ENCODE measurements around the gene FAM187B.
"Not testable (repeated sequence)": the region's sequence is repeated elsewhere in the genome, so short reads cannot be mapped to it uniquely, and the experiment has no call there.

The FAM187B gene

DNA sequence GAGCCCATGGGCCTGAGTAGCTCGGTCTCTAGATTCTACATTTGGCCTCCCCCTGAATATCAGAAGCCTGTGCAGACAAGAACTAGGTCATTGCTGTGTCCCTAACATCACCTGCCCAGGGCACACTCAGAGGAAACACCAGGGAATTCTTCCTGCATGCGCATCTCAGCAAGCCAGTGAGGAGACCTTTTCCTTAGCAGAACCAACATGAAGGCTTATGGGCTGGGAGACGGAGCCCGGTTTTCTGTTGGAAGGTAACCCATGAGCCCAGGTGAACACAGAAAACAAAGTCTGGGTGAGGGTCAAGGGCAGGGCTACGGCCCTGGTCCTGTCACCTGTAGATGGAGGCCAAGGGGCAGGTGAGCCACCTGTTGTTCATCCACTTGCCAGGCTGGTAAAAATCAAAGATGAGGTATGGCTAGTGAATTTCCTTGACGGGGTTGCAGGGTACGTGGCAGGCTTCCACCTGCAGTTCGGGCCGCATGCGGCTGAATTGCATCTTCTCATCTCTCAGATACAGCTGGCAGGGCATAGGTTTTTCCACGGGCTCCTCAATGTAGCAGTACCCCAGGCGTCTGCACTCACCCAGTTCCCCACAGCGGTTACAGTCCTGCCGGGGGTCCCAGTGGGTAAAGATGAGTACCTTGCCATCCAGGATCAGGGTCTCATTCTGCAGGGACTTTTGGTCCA is 3.6 kb upstream of the FAM187B start:
- Histone ChIP-seq H3K36me3 (ENCODE audit: control insufficient read depth, insufficient read depth, low read length) (no peaks in the 10 kb centered on the region), H3K4me1 (ENCODE audit: control insufficient read depth, insufficient read depth, low read length) (no peaks in the 10 kb centered on the region), H3K4me3 (ENCODE audit: insufficient read depth, low read depth, low read length) (no peak overlapping the region), H3K27me3 (ENCODE audit: control insufficient read depth, insufficient read depth, low read length, poor library complexity, severe bottlenecking) (no peaks in the 10 kb centered on the region), H3K27ac (ENCODE audit: insufficient read depth, low read depth, low read length, poor library complexity, severe bottlenecking) (no peak overlapping the region), H3K9me3 (ENCODE audit: control insufficient read depth, low read length) (peaks cover 2% of the 10 kb centered on the region)
- 93 to 95% methylated on average over 14 of the region's 14 CpGs for WGBS, 2 experiments

DNA sequence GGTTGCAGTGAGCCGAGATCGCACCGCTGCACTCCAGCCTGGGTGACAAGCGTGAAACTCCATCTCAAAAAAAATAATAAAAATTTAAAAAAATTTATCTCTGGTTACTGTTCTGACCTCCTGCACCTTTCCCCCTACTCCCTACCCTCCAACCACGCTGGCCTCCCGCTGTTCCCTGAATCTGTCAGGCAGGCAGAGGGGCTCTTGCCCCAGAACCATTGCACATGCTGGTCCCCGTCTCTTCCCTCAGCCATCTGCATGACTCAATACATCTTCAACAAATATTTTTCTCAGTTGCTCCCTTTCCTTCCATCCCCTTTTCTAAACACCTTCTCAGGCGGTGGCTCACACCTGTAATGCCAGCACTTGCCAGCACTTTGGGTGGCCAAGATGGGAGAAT is 1.1 kb upstream of the FAM187B start:
- WGBS, 2 experiments = 92 to 94% methylated on average over 8 of the region's 8 CpGs
- H3K27me3 ChIP-seq (ENCODE audit: control insufficient read depth, insufficient read depth, low read length, poor library complexity, severe bottlenecking) = no peaks in the 10 kb centered on the region
- no peaks in the 10 kb centered on the region for H3K4me1 ChIP-seq (ENCODE audit: control insufficient read depth, insufficient read depth, low read length)
- H3K27ac ChIP-seq (ENCODE audit: insufficient read depth, low read depth, low read length, poor library complexity, severe bottlenecking) = no peak overlapping the region
- no peak overlapping the region for H3K4me3 ChIP-seq (ENCODE audit: insufficient read depth, low read depth, low read length)
- H3K9me3 ChIP-seq (ENCODE audit: control insufficient read depth, low read length) = peaks cover under 1% of the 10 kb centered on the region
- no peaks in the 10 kb centered on the region for H3K36me3 ChIP-seq (ENCODE audit: control insufficient read depth, insufficient read depth, low read length)

DNA sequence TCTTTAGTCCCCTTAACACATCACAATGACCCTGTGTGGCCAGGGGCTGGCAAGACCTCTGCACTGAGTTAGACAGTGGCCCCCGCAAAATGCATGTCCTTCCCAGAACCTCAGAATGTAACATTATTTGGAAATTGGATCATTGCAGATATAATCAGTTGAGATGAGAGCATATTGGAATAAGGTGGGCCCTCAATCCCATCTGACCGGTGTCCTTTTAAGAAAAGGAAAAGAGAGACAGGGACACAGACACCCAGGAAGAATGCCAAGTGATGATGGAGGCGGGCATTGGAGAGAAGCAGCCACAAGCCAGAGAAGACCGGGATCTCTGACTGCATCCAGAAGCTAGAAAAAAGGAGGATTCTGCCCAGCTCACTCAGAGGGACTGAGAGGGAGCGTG is 1.8 kb downstream of the FAM187B start:
- Histone ChIP-seq H3K9me3 (ENCODE audit: control insufficient read depth, low read length) (no peaks in the 10 kb centered on the region), H3K36me3 (ENCODE audit: control insufficient read depth, insufficient read depth, low read length) (no peaks in the 10 kb centered on the region), H3K27me3 (ENCODE audit: control insufficient read depth, insufficient read depth, low read length, poor library complexity, severe bottlenecking) (no peaks in the 10 kb centered on the region), H3K27ac (ENCODE audit: insufficient read depth, low read depth, low read length, poor library complexity, severe bottlenecking) (no peak overlapping the region), H3K4me3 (ENCODE audit: insufficient read depth, low read depth, low read length) (no peak overlapping the region), H3K4me1 (ENCODE audit: control insufficient read depth, insufficient read depth, low read length) (no peaks in the 10 kb centered on the region)
- WGBS, 2 experiments = 92 to 93% methylated on average over 5 of the region's 5 CpGs

DNA sequence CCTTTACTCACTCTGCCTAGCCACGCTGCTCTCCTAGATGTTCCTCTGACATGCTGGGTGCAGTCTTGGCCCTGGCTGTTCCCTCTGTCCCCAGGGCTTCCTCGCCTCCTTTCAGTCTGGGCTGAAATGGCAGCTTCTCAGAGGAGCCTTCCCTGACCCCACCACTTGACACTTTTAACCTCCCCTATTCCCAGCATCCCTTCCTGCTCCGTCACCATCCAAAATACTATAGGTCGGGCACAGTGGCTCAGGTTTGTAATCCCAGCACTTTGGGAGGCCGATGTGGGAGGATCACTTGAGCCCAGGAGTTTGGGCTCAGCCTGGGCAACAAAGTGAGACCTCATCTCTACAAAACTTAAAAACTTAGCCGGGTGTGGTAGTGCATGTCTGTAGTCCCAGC is 2.6 kb downstream of the FAM187B start:
- H3K27me3 ChIP-seq (ENCODE audit: control insufficient read depth, insufficient read depth, low read length, poor library complexity, severe bottlenecking) = no peaks in the 10 kb centered on the region
- WGBS, 2 experiments = 91% methylated on average over 6 of the region's 6 CpGs
- H3K27ac ChIP-seq (ENCODE audit: insufficient read depth, low read depth, low read length, poor library complexity, severe bottlenecking) = no peak overlapping the region
- H3K4me1 ChIP-seq (ENCODE audit: control insufficient read depth, insufficient read depth, low read length) = no peaks in the 10 kb centered on the region
- H3K36me3 ChIP-seq (ENCODE audit: control insufficient read depth, insufficient read depth, low read length) = no peaks in the 10 kb centered on the region
- H3K4me3 ChIP-seq (ENCODE audit: insufficient read depth, low read depth, low read length) = no peak overlapping the region
- no peaks in the 10 kb centered on the region for H3K9me3 ChIP-seq (ENCODE audit: control insufficient read depth, low read length)

DNA sequence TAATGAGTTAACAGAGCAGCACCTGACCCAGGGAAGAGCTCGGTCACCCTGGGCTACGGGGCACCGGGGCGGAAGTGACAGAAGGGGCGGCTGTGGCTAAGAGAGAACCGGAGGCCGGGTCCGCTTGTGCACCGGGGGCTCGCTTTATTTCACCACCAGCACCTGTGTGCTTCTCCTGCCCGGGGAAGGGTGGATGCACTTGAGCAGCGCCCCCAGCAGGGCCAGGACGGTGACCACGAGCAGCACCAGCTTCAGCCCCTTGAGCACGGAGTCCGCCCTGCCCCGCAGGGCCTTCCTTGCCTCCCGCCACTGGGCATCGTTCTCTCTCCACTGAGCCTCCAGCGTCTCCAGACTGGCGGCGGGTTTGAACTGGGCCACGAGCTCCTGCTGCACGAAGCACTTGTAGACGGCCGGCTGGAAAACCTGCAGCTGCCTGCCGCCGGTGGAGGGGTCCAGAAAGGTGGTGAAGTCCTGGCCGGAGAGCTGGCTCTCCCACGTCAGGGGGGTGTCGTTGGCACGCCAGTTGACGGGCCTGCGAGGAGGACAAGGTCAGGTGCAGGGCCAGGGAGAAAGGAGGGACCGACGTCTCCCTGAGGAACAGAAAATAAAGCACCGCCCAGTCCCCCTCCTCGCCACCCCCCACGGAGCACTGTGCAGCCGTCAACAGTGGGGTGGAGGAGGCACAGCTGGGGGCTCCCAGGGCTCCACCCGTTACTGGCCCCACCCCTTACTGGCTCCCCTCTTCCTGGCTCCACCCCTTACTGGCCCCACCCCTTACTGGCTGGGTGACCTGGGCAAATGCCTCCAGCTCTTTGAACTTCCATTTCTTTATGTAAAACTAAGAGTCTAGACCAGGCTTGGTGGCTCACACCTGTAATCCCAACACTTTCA is 3.6 kb downstream of the FAM187B start:
- WGBS, 2 experiments = 79 to 82% methylated on average over 41 of the region's 41 CpGs
- no peaks in the 10 kb centered on the region for H3K36me3 ChIP-seq (ENCODE audit: control insufficient read depth, insufficient read depth, low read length)
- H3K27me3 ChIP-seq (ENCODE audit: control insufficient read depth, insufficient read depth, low read length, poor library complexity, severe bottlenecking) = no peaks in the 10 kb centered on the region
- H3K27ac ChIP-seq (ENCODE audit: insufficient read depth, low read depth, low read length, poor library complexity, severe bottlenecking) = no peak overlapping the region
- H3K9me3 ChIP-seq (ENCODE audit: control insufficient read depth, low read length) = no peaks in the 10 kb centered on the region
- H3K4me1 ChIP-seq (ENCODE audit: control insufficient read depth, insufficient read depth, low read length) = no peaks in the 10 kb centered on the region
- H3K4me3 ChIP-seq (ENCODE audit: insufficient read depth, low read depth, low read length) = no peak overlapping the region

DNA sequence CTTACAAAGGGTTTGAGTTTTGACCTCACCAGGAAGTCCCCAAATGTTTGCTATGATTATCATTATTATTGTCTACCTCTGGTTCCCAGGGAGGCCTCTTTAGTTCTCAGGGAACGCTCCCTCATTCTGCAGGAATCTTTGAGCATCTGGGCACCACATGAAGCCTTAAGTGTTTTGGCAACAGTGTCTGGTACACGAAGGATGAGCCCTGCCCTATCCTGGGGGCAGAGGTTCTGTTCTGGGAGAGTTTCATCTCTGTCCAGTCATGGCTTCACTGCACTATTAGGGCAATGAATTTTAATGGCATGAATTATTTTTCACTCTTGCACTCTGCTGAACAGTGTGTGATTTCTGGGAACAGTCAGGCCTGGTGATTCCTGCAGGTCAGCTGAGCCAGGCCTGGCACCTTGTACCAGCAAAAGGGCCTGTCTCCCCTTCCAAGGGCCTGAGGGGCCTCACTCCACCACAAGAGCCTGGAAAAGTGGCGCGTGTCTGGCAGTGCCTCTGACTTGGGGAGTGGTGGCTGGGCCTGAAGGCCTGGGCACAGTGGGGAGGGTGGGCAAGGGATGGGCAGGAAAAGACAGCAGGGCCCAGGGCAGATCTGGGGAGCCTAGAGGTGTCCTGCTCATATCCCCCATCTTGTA is 4.6 kb downstream of the FAM187B start:
- Histone ChIP-seq H3K27me3 (ENCODE audit: control insufficient read depth, insufficient read depth, low read length, poor library complexity, severe bottlenecking) (no peaks in the 10 kb centered on the region), H3K4me3 (ENCODE audit: insufficient read depth, low read depth, low read length) (no peak overlapping the region), H3K4me1 (ENCODE audit: control insufficient read depth, insufficient read depth, low read length) (no peaks in the 10 kb centered on the region), H3K27ac (ENCODE audit: insufficient read depth, low read depth, low read length, poor library complexity, severe bottlenecking) (no peak overlapping the region), H3K9me3 (ENCODE audit: control insufficient read depth, low read length) (no peaks in the 10 kb centered on the region), H3K36me3 (ENCODE audit: control insufficient read depth, insufficient read depth, low read length) (no peaks in the 10 kb centered on the region)
- 88 to 93% methylated on average over 4 of the region's 4 CpGs for WGBS, 2 experiments

DNA sequence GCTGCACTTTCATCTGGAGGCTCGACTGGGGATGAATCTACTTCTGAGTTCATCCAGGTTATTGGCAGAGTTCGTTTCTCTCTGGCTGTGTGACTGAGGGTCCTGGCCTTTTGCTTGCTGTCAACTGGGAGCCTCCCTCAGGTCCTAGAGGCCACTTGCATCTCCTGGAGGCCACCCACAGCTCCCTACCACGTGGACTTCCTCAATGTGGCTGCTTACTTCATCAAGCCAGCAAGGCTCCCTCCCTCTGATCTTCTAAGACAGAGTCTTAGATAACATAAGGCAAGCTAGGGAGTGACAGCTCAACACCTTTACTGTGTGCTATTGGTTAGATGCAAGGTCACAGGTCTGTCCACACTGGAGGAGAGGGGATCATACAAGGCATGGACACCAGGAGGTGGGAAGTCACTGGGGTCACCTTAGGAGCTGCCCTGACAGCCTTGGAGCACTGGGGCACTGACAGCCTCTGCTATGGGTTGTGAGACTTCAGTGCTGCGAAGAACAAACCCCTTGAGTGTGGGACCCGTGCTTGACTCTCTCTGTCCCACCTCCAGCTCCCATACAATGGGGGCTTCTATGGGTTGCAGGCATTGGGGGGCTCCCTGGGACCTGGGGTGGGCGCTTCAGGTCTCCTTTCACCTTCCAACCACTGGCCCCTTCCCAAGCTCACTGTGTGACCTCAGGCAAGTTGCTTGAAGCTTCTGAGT is 5.3 kb downstream of the FAM187B start:
- 71 to 79% methylated on average over 6 of the region's 6 CpGs for WGBS, 2 experiments
- no peak overlapping the region for H3K4me3 ChIP-seq (ENCODE audit: insufficient read depth, low read depth, low read length)

DNA sequence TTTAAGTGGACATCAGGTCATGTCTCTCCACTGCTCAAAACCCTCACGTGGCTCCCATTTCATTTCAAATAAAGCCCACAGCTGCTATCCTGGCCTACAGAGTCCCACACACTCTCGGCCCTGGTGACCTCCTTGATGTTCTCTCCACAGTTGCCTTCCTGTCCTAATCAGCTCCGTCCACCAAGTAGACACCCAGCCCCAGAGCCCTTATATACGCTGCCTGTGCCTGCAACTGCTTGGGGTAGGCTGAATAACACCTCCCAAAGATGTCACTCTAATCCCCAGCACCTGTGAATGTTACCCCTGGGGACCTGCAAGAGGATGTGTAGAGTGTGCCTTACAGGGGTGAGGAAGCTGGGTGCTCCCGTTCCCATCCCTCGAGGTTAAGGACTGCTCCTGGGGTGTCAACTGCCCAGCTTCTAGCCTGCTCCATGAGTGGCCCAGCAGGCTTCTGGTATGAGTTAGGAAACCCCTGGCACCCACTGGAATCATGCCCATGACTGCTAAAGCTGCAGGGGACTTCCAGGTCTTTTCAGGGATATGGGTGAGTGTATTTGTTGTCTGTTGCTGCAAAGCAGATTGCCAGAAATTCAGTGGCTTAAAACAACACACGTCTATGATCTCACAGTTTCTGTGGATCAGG is 6.0 kb downstream of the FAM187B start:
- Histone ChIP-seq H3K36me3 (ENCODE audit: control insufficient read depth, insufficient read depth, low read length) (no peaks in the 10 kb centered on the region), H3K4me3 (ENCODE audit: insufficient read depth, low read depth, low read length) (no peak overlapping the region), H3K4me1 (ENCODE audit: control insufficient read depth, insufficient read depth, low read length) (no peaks in the 10 kb centered on the region), H3K27me3 (ENCODE audit: control insufficient read depth, insufficient read depth, low read length, poor library complexity, severe bottlenecking) (no peaks in the 10 kb centered on the region), H3K9me3 (ENCODE audit: control insufficient read depth, low read length) (no peaks in the 10 kb centered on the region), H3K27ac (ENCODE audit: insufficient read depth, low read depth, low read length, poor library complexity, severe bottlenecking) (no peak overlapping the region)
- 84 to 86% methylated on average over 7 of the region's 7 CpGs for WGBS, 2 experiments

More for the DNA sequence above, 5.3 kb downstream of the FAM187B start:
- H3K27ac ChIP-seq (ENCODE audit: insufficient read depth, low read depth, low read length, poor library complexity, severe bottlenecking) = no peak overlapping the region
- no peaks in the 10 kb centered on the region for H3K9me3 ChIP-seq (ENCODE audit: control insufficient read depth, low read length)
- H3K4me1 ChIP-seq (ENCODE audit: control insufficient read depth, insufficient read depth, low read length) = no peaks in the 10 kb centered on the region
- H3K36me3 ChIP-seq (ENCODE audit: control insufficient read depth, insufficient read depth, low read length) = no peaks in the 10 kb centered on the region
- H3K27me3 ChIP-seq (ENCODE audit: control insufficient read depth, insufficient read depth, low read length, poor library complexity, severe bottlenecking) = no peaks in the 10 kb centered on the region

DNA sequence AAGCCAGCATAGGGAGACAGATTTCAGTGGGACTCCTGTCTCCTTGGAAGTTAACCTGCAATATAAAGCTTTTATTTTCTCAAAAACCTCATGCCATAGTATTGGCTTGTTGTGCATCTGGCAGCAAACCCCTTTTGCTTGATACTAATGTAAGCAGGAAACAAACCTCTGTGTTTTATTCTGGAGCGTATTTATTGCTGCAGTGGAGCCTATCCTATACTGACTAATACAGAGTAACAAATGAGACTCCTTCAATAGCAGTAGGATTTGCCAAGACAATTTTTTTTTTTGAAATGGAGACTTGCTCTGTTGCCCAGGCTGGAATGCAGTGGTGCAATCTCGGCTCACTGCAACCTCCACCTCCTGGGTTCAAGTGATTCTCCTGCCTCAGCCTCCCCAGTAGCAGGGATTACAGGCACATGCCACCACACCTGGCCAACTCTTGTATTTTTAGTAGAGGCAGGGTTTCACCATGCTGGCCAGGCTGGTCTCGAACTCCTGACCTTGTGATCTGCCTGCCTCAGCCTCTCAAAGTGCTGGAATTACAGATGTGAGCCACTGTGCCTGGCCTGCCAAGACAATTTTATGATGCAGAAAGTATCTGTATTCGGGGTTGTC is 7.5 kb downstream of the FAM187B start:
- not testable (repeated sequence) for H3K27ac ChIP-seq (ENCODE audit: insufficient read depth, low read depth, low read length, poor library complexity, severe bottlenecking); H3K4me1 ChIP-seq (ENCODE audit: control insufficient read depth, insufficient read depth, low read length); H3K27me3 ChIP-seq (ENCODE audit: control insufficient read depth, insufficient read depth, low read length, poor library complexity, severe bottlenecking); H3K36me3 ChIP-seq (ENCODE audit: control insufficient read depth, insufficient read depth, low read length); H3K4me3 ChIP-seq (ENCODE audit: insufficient read depth, low read depth, low read length); H3K9me3 ChIP-seq (ENCODE audit: control insufficient read depth, low read length)
- WGBS, 2 experiments = 93 to 95% methylated on average over 3 to 4 of the region's 4 CpGs

All from ectodermal cell (in vitro differentiated cells).